ENCODE results near the gene SPAG6.

The SPAG6 gene

DNA sequence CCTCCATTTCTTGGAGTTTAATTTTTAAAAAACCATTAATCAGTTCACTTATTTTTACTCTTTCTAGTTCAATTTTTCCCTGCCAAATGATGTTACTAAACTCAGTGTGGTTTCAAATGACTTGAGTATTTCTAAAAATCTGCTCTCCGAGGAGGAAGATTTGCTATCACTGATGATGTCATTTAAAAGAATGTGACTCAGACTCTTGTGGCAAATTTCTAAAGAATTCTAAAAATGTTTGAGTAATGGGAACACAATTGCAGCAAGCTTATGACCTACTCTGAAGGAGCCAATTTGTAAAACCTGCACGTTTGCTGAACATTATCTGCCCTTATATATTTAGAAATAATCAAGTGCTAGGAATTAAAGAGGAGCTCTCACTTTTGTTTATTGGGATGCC is 88.6 kb downstream of the SPAG6 start:
- DNase-seq (ENCODE audit: low read depth in 2 of 2) = peak; percentile 85 to 87

- no peak for DNase-seq (ENCODE audit: low read depth in 2 of 2)
Measured at GRCh38 chr10:22434521-22434920, 89.2 kb downstream of the SPAG6 start.

GRCh38 chr10:22435650-22436049 is 90.4 kb downstream of the SPAG6 start:
- DNase-seq (ENCODE audit: low read depth in 2 of 2) = no peak

- DNase-seq (ENCODE audit: low read depth in 2 of 2) = no peak
Measured at GRCh38 chr10:22436526-22436892, 91.2 kb downstream of the SPAG6 start.

GRCh38 chr10:22436893-22437619 is 91.8 kb downstream of the SPAG6 start:
- peak; percentile 77 to 80 for DNase-seq (ENCODE audit: low read depth in 2 of 2)

- no peak for DNase-seq (ENCODE audit: low read depth in 2 of 2)
Measured at GRCh38 chr10:22437620-22438588, 92.6 kb downstream of the SPAG6 start.

GRCh38 chr10:22438711-22439110 is 93.4 kb downstream of the SPAG6 start:
- no peak for DNase-seq (ENCODE audit: low read depth in 2 of 2)

GRCh38 chr10:22442063-22442462 is 96.8 kb downstream of the SPAG6 start:
- DNase-seq (ENCODE audit: low read depth in 2 of 2) = no peak

- DNase-seq (ENCODE audit: low read depth in 2 of 2) = no peak
Measured at GRCh38 chr10:22442468-22442867, 97.2 kb downstream of the SPAG6 start.

DNA sequence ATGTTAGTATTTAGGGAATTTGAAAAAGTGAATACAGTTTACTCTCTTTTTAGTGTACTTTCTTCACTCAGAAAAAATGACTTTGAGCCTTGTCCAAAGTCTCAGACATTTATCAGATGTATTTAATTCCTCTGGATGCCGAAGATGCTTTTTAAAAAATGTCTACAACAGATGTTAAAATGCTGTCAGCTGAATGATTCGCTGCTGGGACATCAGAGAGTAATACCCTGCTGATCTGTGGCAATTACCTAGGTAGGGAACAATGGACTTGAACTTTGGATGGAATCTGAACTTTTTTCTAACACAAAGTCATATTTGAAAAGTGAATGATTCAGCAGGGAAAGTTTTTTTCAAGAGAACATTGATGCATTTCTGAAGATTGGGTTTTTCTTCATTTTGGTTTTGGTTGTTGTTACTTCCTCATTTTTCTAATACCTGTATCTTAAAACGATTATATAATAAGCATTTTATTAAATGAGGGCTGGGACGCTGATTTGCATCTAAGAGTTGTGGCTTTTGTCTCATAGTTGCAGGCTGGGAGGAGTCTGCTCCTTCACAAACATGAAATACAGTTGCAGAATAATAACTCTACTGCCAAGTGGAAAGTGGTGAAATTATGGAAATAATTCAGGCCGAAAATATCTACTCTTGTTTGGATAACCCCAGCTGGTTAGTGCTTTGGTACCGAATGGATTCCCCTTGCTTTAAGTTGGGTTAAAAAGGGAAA is 98.0 kb downstream of the SPAG6 start:
- no peak for DNase-seq (ENCODE audit: low read depth in 2 of 2)

DNA sequence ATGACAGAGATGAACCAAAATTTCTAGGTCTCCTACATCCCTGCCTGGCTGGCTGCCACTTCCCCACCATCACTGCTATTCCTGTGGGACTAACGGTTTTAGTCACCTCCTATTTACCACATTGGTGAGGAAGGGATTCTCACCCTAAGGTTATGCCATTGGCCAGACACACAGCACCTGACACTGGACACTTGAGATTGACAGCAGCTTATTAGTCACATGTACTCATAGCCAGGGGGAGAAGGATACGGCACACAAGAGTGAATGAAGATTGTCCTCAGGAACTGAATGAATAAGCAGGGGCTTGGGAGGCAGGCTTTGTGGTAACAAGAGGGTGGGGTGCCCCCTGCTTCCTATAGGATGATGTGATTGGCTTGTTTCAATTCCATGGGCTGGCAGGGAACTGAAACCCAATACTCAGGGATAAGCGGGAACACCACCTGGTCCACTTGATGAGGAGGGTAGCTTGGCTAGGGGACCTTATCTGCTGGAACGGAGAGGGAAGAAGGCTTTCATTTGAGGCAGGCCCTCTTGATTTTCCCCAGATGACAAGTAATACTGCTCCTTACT is 99.0 kb downstream of the SPAG6 start:
- no peak for DNase-seq (ENCODE audit: low read depth in 2 of 2)

DNA sequence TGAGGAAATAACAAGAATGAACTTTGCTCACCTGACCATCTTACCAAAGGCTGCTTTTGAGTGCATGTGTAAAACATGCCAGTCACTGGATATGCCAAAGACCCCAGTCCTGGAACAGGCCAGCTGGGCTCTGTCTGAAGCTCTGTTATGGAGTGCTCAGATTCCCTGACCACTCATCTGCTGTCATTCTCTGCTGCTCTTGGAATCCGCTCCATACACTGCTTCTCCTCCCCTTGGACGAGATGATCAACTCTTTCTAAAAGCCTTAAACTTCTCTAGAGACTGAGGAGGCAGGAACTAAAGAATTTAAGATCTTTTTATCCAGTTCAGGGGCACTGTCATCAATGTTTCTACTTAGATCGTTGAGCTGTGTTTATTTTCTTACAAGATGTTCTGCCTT is 100.2 kb downstream of the SPAG6 start:
- no peak for DNase-seq (ENCODE audit: low read depth in 2 of 2)

- no peak for DNase-seq (ENCODE audit: low read depth in 2 of 2)
Measured at GRCh38 chr10:22447068-22447467, 101.8 kb downstream of the SPAG6 start.

- no peak for DNase-seq (ENCODE audit: low read depth in 2 of 2)
Measured at GRCh38 chr10:22451346-22451745, 106.0 kb downstream of the SPAG6 start.

GRCh38 chr10:22453320-22453719 is 108.0 kb downstream of the SPAG6 start:
- DNase-seq (ENCODE audit: low read depth in 2 of 2) = no peak

DNA sequence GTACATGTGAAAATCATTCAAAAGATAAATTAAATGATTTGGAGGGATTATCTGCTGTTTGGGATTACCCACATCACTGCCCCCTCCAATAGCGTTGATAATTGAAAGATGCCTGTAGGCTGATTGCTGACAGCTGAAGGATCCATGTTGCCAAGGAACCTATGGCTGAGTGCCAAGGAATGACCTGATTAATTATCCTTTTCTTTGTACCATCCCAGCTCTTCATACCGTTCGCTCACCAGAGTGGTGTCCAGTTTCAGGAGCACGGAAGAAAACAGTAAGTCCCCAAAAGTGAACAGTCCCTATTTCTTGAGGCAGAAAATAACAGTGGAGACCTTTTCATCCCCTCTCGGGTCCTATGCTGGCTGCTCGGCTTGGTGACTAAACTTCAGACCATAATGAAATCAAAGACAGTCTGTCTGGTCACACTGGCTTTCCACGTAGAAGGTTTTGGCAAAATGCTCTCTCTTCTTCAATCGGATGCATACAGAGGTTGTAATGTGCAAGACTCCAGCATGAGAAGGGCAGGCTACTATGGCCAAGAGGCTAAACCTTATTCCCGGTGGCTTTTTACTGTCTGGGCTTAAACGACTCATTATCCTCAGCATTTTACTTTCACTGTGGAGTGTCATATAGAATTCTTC is 108.8 kb downstream of the SPAG6 start:
- DNase-seq (ENCODE audit: low read depth in 2 of 2) = no peak

DNA sequence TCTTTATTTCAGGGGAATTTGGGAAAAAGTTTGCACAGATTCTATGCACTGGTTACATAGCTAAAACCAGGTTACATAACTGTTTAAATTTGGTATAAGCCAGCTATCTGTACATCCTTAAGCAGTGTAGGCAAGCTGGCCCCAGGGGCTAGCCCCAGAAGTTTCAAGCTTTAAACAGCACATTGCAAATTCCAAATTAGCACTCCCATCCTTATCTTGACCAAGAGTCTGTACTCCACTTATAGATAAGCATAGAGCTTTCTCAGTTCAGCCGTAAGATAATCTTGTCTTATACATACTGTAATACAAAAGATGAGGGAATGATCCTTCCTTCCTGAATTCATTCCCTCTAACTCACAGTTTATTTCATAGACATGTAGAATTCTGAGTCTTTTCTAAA is 109.3 kb downstream of the SPAG6 start:
- no peak for DNase-seq (ENCODE audit: low read depth in 2 of 2)

DNA sequence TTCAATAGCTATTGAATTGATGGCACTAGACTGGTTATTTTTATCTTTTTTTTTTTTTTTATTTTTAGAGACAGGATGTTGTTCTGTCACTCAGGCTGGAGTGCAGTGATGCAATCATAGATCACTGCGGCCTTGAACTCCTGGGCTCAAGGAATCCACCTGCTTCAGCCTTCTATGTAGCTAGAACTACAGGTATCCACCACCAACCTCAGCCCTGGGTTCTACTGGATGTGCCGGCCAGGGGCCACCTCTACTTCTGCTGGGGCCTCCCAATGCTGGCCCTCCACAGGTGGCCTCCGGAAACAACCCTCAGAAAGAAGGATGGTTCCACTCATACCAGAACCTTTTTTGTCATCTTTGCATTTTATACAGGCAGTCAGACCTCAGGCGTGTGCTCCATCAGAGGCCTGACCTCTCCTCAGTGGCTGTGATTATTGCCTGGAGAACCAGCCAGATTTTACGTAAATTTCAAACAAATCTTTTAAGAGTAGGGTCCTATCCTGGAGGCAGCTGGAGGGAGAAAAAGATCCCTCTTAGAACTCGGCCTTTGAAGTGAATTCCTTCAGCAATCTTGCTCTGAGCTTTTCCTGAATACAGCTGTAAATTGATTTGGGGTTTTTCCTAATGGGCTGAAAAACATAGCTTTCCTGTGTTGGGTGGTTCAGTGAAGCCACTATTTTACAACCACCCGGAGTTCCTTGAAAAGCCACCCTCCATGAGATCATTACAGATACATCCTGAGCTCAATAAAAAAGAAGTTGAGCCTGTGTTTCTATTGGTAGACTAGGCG is 110.0 kb downstream of the SPAG6 start:
- DNase-seq (ENCODE audit: low read depth in 2 of 2) = no peak

- DNase-seq (ENCODE audit: low read depth in 2 of 2) = no peak
Measured at GRCh38 chr10:22456486-22456885, 111.2 kb downstream of the SPAG6 start.

GRCh38 chr10:22458272-22459038 is 113.2 kb downstream of the SPAG6 start:
- DNase-seq (ENCODE audit: low read depth in 2 of 2) = no peak

All from fibroblast of skin of left quadriceps (primary cell).